HG03520 (cell line): ENCODE data around the gene TMEM44.
"Not testable (repeated sequence)": the region's sequence is repeated elsewhere in the genome, so short reads cannot be mapped to it uniquely, and the experiment has no call there.

ENCODE experiments used
- ATAC-seq: cut with Tn5 transposase; IDR thresholded peaks from one replicate; pipeline ENCODE4 v1.9.1; 2021; ENCODE audit warnings: mild to moderate bottlenecking, moderate library complexity; ENCODE audit not compliant: unreplicated experiment

Gene TMEM44

DNA sequence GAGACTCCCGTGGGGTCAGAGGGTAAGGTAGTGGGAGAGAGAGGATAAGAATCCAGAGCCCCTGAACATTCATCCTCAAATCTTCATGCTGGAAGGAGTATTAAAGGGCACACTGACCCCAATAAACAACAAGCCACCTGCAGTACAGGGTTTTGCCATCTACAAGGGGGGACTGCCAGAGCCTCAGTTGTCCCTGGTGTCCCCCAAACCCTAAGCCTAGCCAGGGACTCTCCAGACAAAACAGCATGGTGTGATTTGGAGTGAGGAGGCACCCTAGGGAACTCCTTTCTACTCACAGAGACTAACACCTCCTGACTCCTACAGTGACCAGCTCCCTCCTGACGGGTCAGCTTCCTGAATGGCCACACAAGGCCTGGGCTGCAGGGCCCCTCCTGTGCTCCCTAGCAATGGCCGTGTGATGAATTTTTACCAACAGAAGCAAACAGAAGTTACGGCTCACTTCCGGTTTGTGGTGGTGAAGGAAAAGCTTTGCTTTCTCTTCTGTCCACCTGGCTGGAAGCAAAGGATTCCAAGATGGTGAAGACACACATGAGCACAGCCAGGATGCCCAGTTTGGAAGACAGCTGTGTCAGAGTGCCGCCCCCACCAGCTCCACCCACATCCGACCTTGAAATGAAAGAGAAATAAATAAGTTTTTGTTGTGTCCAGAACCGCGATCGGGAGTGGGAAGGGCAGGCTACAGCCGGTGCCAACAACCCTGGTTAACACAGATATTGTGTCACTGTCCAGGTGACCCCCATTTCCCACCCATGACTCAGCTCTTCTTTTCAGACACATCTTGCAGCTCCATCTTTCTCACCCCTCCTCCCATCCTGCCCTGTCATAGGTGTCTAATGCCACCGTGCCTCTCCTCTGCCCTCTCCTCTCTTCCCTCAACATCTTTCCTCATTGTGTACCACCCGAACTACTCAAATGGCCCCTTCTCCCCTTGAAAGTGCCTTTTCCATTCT is 76.8 kb downstream of the TMEM44 start:
- ATAC-seq: no peak

DNA sequence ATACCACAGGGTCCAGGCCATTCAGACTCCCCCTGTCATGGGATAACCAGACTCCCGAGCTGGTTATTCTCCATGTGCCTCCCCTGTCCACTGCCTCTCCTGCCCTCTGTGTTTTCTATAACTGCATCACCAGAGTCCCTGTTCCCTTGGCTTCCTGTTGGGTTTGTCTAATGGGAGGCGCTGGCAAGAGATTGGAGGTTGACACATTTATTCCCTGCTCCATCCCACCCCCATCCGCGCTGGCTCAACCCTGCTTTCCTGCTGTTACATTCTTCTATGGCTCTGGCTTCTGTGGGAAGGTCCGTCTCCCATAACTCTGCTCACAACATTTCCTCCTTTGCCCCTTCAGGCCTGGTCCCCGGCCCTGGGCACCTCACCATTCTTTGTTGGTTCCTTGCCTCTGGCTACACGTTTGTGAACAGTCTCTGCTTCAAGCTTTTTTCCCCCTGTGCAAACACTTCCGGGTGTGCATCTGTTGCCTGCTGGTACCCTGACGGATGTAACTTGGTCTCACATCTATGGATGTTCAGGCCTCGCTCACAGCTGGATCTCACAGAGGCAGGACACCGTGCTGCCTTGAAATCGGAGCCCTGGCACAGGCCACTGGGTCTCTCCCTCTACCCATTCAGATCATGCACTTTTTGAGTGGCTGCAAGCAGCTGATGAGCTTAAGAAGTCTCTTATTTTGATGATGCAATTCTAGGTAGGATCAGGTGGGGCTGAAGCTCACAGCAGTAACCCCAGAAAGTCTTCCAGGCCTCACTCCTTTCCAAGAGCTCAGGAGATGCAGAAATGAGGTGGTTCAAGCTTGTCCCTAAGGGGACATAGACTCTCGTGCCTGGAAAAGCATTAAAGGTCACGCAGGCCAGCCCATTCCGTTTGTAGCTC is 77.8 kb downstream of the TMEM44 start:
- ATAC-seq: no peak

DNA sequence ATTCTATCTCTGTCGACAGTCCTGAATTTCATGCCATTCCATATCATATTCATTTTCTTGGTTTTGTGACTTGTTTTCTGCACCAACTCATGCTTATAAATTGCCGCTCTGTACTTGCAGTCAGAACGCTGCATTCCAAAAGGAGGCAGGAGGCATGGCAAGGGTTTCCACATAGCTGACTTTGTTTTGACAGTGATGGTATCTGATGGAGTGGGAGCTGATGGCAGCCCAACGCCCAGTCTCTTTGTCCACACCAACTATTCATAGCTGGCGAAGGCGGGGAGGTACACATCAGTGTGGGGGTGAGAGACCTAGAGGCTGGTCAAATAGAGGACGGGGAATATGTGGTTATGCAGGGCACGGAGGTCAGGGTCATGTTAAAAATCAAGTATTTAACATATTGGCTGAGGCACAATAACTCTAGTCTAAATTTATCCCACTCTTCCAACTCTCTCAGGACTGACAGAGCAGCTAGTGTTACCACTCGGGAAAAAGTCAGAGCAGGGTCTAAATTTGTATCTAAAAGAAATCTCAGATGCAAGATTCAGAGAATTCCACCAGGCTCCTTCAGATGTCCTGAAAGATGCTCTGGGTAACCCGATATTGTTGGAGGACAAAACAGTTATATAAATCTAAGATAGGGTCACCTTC is 78.6 kb downstream of the TMEM44 start:
- no peak for ATAC-seq

DNA sequence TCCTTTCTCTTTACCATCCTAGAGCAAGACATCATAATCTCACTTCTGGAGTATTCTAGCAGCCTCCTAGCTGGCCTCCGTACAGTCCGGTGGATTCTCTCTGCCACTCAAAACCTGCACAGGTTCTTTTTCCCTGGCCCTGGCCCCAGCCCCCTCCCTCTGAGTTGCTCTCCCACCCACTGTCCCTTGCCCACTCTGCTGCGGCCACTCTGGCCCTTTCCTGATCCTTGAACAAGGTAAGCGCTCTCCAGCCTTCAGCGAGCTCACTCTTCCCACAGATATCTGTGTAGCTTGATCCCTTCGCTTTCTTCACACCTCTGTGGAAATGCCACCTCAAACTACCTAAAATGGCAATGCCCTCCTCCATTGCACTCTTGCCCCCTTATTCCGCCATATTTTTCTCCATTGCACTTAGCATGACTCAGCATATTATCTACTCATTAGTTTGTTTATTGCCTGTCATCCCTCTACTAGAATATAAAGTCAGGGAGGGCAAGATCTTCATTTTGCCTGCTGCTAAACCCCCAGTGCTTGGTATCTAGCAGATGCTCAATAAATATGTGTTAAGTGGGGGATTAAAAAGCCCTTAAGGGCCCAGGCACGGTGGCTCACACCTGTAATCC is 80.8 kb downstream of the TMEM44 start:
- ATAC-seq: no peak

DNA sequence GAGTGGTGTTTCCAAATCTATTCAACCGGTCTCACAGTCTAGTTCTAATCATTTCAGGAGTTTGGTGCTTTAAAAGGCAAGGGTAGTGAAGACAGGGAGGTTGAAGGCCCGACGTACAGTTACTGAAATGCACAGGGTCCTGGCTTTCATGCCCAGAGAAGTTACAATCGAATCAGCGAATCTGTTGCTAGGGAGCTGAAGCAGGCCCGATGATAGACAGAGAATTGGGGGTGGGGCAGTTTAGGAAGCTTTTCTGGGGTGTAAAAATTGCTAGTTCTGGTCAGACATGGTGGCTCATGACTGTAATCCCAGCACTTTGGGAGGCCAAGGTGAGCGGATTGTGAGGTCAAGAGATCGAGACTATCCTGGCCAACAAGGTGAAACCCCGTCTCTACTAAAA is 83.4 kb downstream of the TMEM44 start:
- ATAC-seq: no peak

DNA sequence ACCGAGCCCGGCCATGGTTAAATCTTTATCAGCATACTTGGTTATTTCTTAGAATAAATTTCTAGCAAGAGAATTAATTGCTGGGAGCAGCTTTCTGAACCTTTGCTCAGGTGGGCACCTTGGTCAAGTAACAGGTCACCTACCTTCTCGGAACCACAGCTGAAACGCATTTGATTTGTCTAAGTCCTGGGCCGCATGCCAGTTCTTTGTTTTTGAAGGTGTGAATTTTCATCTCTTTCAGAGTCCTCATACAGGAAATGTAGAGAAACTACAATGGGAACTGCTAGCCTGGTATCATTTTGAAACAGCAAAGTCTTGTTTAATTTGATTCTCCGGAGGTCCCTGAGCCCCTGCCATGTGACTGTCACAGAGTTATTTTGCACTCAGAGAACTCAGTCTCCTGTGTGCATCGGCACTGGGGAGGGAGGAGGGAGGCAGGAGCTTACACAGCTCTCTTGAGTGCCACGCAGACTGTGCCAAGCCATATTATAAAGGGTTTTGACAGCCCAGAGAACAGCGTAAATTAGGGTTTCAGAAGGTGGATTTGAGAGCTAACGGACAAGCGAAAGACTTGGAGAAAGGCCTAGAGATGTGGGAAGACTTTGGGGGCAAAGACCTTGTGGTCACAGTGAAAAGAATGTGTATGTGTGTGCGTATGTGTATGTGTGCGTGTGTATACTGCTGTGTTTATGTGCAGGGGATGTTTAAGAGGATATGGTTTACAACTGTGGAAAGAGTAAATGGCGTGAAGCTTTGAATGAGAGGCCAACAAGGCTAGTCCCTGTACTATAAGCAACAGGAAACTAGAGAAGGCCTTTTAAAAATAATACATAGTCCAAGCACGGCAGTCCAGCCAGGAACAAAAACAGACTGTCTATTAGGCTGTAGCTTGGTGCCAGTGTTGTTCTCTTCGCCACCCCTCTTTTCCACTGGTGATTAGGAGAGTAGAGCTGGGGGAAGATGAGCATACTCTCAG is 84.6 kb downstream of the TMEM44 start:
- no peak for ATAC-seq

DNA sequence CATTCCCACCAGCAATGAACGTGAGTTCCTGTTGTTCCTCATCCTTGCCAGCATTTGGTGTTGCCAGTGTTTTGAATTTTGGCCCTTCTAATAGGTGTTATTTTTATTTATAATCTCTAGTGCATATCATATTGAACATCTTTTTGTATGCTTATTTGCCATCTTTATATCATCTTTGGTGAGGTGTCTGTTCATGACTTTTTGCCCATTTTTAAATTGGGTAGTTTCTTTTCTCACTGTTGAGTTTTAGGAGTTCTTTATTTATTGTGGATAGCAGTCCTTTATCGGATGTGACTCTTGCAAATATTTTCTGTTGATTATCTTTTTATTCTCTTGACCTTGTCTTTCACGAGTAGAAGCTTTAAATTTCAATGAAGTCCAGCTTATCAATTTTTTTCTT is 86.2 kb downstream of the TMEM44 start:
- no peak for ATAC-seq

DNA sequence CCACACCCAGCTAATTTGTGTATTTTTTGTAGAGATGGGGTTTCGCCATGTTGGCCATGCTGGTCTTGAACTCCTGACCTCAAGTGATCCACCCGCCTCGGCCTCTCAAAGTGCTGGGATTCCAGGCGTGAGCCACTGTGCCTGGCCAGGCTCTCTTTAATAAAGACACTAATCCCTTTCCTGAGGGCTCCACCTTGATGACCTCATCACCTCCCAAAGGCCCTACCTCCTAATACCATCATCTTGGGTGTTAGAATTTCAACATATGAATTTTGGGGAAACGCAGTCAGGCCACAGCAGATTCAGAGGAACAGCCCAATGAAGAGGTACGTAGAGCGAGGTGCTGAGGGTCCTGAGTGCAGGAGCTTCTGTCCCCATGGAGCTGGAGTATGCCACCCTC is 87.7 kb downstream of the TMEM44 start:
- not testable (repeated sequence) for ATAC-seq

DNA sequence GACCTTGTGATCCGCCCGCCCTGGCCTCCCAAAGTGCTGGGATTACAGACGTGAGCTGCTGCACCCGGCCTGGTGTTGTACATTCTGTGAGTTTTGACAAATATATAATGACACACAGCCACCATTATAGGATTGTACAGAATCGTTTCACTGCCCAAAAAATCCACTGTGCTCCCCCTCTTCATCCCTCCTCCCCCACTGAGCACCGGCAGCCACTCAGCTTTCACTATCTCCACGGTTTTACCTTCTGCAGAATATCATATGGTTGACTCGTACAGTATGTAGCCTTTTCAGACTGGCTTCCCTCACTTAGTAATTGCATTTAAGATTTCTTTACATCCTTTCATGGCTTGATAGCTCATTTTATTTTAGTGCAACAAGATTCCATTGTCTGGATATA is 89.7 kb downstream of the TMEM44 start:
- ATAC-seq: no peak

DNA sequence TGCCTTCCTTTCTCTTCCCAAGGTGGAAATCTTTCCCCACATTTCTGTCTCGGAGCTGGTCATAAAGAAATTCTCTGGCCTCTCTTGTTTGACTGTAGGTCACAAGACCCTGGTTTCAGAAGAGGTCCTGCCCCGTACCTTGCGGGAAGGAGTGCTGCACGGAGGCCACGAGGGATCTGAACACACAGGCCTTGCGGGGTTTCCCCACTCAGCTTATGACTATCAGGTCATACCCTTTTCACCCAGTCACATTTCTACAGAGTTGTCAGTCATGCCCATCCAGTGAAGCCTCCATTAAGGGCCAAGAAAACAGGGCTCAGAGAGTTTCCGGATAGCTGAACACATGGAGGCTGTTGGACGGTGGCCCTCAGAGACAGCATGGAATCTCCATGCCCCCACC is 91.7 kb downstream of the TMEM44 start:
- ATAC-seq: no peak

DNA sequence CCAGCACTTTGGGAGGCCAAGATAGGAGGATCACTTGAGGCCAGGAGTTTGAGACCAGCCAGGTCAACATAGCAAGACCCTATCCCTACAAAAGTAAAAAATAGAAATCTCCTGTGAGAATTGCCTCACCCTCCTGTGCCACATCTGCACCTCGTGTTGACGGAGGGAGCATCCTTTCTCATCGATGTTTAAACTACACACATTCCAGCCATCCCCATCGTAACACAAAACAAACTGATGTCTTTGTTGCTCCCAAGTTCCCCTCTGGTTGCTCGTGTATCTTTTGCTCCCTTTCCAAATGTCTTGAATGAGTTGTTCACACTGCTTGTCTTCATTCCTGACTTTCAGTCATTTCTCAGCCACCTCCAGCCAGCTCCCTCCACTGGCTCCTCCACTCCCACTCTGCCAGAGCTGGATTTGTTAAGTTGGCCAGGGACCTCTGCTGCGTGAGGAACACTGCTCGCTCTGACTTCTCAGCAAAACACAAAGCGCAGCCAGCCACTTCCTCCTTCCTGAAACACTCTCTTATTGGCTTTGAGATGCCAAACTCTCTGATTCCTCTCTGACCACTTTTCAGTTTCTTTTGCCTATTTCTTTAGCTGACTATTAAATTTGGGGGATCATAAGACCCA is 92.8 kb downstream of the TMEM44 start:
- ATAC-seq: no peak

DNA sequence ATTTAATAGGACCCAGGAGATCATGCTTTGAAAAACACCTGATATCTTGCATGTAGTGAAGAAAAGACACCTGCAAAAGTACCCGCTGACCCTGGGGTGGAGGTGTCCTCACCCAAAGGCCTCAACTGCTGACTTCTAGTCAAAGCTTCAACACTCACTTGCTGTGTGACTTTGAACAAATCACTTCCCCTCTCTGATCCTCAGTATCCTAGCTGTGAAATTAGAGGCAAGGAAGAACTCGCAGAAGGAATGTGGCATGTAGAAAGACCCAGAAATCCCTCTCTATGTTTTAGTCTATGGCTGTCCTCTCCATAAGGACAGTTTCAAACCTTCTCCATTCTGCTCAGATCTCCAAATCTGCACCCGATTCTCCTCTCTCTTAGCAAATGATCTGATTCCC is 93.7 kb downstream of the TMEM44 start:
- ATAC-seq: no peak

DNA sequence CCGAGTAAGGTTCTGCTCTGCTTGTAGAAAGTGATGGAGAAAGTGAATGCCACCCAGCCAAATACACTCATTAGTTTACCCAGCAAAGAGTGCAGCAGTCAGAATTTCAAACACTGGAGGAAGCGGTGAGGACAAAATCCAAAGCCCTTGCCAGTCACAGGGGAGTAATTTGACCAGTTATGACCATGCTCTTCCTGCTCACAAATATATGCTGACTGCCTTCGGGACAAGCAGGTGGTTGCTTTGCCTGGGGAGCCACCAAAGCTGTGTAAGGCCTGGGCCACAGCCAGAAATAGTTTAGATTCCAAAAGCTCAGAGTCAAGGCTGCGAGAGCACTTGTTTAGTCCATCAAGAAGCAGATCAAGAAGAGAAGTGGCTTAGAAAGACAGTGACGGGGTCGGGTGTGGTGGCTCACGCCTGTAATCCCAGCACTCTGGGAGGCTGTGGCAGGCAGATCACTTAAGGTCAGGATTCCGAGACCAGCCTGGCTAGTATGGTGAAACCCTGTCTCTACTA is 95.4 kb downstream of the TMEM44 start:
- ATAC-seq: no peak
